Skeletal muscle tissue (tissue), 4 donors: Measurements from ENCODE around the gene EXOC3L4. TPM values are rescaled to one million over a fixed set of nuclear protein-coding genes. Genes with fewer than 3 reads are reported as not detected.

Source experiments
- H3K27ac ChIP-seq: one replicate; pipeline ENCODE4 v1.7.0; 2013; ENCODE audit warnings: mild to moderate bottlenecking, low read depth, low read length, inconsistent platforms
- H3K27me3 ChIP-seq, 3 donors: one replicate each; pipeline ENCODE4 v1.7.0; 2013; ENCODE audit warnings: low read length in 3 of 3; ENCODE audit not compliant: control insufficient read depth in 3 of 3, insufficient read depth in 3 of 3
- H3K36me3 ChIP-seq, 3 donors: one replicate each; pipeline ENCODE4 v1.7.0; 2013; ENCODE audit warnings: low read length in 3 of 3; ENCODE audit not compliant: control insufficient read depth in 3 of 3, insufficient read depth in 3 of 3
- H3K4me1 ChIP-seq, 3 donors: one replicate each; pipeline ENCODE4 v1.7.0; 2013; ENCODE audit warnings: low read length in 3 of 3, mild to moderate bottlenecking in 3 of 3; ENCODE audit not compliant: control insufficient read depth in 3 of 3, insufficient read depth in 3 of 3
- H3K4me3 ChIP-seq, 3 donors: one replicate each; pipeline ENCODE4 v1.7.0; 2013; ENCODE audit warnings: low read length in 3 of 3
- H3K9ac ChIP-seq, 3 donors: one replicate each; pipeline ENCODE4 v1.7.0; 2013; ENCODE audit warnings: low read length in 3 of 3, mild to moderate bottlenecking in 3 of 3, moderate library complexity in 2 of 3, low read depth in 1 of 3
- H3K9me3 ChIP-seq, 3 donors: one replicate each; pipeline ENCODE4 v1.7.0; 2013; ENCODE audit warnings: low read length in 3 of 3; ENCODE audit not compliant: control insufficient read depth in 3 of 3
- total RNA-seq: library from RNA; depleted of rRNA; stranded (reverse); fragments of >200 nt; gene quantifications from one replicate; pipeline ENCODE4 v1.2.3, GENCODE V29; 2014
- donor health status: Osteomylitis.

The EXOC3L4 gene
- total RNA-seq, 1 donor from 2014 or later = 0.52 TPM

GRCh38 chr14:103099081-103099732 is 4.7 kb downstream of the EXOC3L4 start:
- H3K27me3 ChIP-seq = peaks cover 27 to 38% (median 30%) of the 10 kb centered on the region in 3 donors
- peaks cover 0 to 10% (median 8%) of the 10 kb centered on the region in 3 donors for H3K4me1 ChIP-seq

GRCh38 chr14:103099733-103100280 is 5.3 kb downstream of the EXOC3L4 start:
- H3K36me3 ChIP-seq = no peaks in the 10 kb centered on the region
- H3K27me3 ChIP-seq = peaks cover 33 to 44% (median 36%) of the 10 kb centered on the region in 3 donors
- H3K4me3 ChIP-seq = no peak overlapping the region
- H3K9me3 ChIP-seq = no peaks in the 10 kb centered on the region
- H3K27ac ChIP-seq = no peak overlapping the region
- H3K9ac ChIP-seq = no peak overlapping the region
- peaks cover 0 to 13% (median 11%) of the 10 kb centered on the region in 3 donors for H3K4me1 ChIP-seq

More at GRCh38 chr14:103099081-103099732, 4.7 kb downstream of the EXOC3L4 start:
- no peaks in the 10 kb centered on the region for H3K36me3 ChIP-seq
- H3K4me3 ChIP-seq = no peak overlapping the region
- no peak overlapping the region for H3K27ac ChIP-seq
- H3K9me3 ChIP-seq = no peaks in the 10 kb centered on the region
- no peak overlapping the region for H3K9ac ChIP-seq

- H3K4me1 ChIP-seq = peaks cover 6 to 19% (median 17%) of the 10 kb centered on the region in 3 donors
- no peaks in the 10 kb centered on the region for H3K9me3 ChIP-seq
- no peak overlapping the region for H3K4me3 ChIP-seq
- no peaks in the 10 kb centered on the region for H3K36me3 ChIP-seq
- H3K27me3 ChIP-seq = peaks cover 34 to 45% (median 36%) of the 10 kb centered on the region in 3 donors
- H3K27ac ChIP-seq = no peak overlapping the region
- H3K9ac ChIP-seq = no peak overlapping the region
Observed at GRCh38 chr14:103100281-103101121, 6.0 kb downstream of the EXOC3L4 start.

GRCh38 chr14:103101257-103101962 is 6.9 kb downstream of the EXOC3L4 start:
- Histone ChIP-seq H3K36me3 (no peaks in the 10 kb centered on the region), H3K4me3 (no peak overlapping the region), H3K27me3 (peaks cover 34 to 45% (median 36%) of the 10 kb centered on the region in 3 donors), H3K4me1 (peaks cover 12 to 19% (median 19%) of the 10 kb centered on the region in 3 donors), H3K27ac (no peak overlapping the region), H3K9ac (no peak overlapping the region), H3K9me3 (no peaks in the 10 kb centered on the region)

GRCh38 chr14:103101963-103102688 is 7.6 kb downstream of the EXOC3L4 start:
- peaks cover 12 to 19% (median 19%) of the 10 kb centered on the region in 3 donors for H3K4me1 ChIP-seq
- H3K36me3 ChIP-seq = no peaks in the 10 kb centered on the region
- no peaks in the 10 kb centered on the region for H3K9me3 ChIP-seq
- peaks cover 34 to 45% (median 36%) of the 10 kb centered on the region in 3 donors for H3K27me3 ChIP-seq
- H3K9ac ChIP-seq = no peak overlapping the region
- no peak overlapping the region for H3K27ac ChIP-seq
- H3K4me3 ChIP-seq = no peak overlapping the region

GRCh38 chr14:103102689-103103260 is 8.2 kb downstream of the EXOC3L4 start:
- H3K27ac ChIP-seq = no peak overlapping the region
- no peak overlapping the region for H3K4me3 ChIP-seq
- no peaks in the 10 kb centered on the region for H3K36me3 ChIP-seq
- H3K9ac ChIP-seq = no peak overlapping the region
- H3K4me1 ChIP-seq = peaks cover 12 to 19% (median 19%) of the 10 kb centered on the region in 3 donors
- H3K27me3 ChIP-seq = peaks cover 34 to 45% (median 36%) of the 10 kb centered on the region in 3 donors
- no peaks in the 10 kb centered on the region for H3K9me3 ChIP-seq

- Histone ChIP-seq H3K27me3 (peaks cover 34 to 41% (median 36%) of the 10 kb centered on the region in 3 donors), H3K36me3 (no peaks in the 10 kb centered on the region), H3K9ac (no peak overlapping the region), H3K27ac (no peak overlapping the region), H3K4me3 (peak overlapping the region in 1 of 3 donors; percentile 54), H3K9me3 (no peaks in the 10 kb centered on the region), H3K4me1 (peaks cover 16 to 26% (median 24%) of the 10 kb centered on the region in 3 donors)
Observed at GRCh38 chr14:103103461-103104388, 9.2 kb downstream of the EXOC3L4 start.

- Histone ChIP-seq H3K36me3 (no peaks in the 10 kb centered on the region), H3K27ac (no peak overlapping the region), H3K9ac (no peak overlapping the region), H3K4me3 (no peak overlapping the region), H3K9me3 (no peaks in the 10 kb centered on the region), H3K27me3 (peaks cover 34 to 41% (median 36%) of the 10 kb centered on the region in 3 donors), H3K4me1 (peaks cover 18 to 27% (median 25%) of the 10 kb centered on the region in 3 donors)
Observed at GRCh38 chr14:103104389-103104653, 9.8 kb downstream of the EXOC3L4 start.
